Measurements from ENCODE around the gene FANCD2. TPM values are rescaled to one million over a fixed set of nuclear protein-coding genes. Genes with fewer than 3 reads are reported as not detected.
"Not testable (repeated sequence)": the region's sequence is repeated elsewhere in the genome, so short reads cannot be mapped to it uniquely, and the experiment has no call there.

The FANCD2 gene
- total RNA-seq, 2 donors from 2014 or later, result 77.2 to 81.2 TPM

- Mint-ChIP-seq H3K4me1 (ENCODE audit: low read depth) (peaks cover 38% of the 10 kb centered on the region), H3K27ac (no peak overlapping the region), H3K36me3 (ENCODE audit: insufficient read depth in 2 of 2) (peaks cover 3 to 10% of the 10 kb centered on the region in 2 donors), H3K9me3 (no peaks in the 10 kb centered on the region), H3K27me3 (ENCODE audit: low read depth) (no peaks in the 10 kb centered on the region), H3K4me3 (no peak overlapping the region)
- ATAC-seq (replicated peaks in 1 of 2), result no peak
- DNase-seq, result no peak
Observed at GRCh38 chr3:10021856-10022775, 4.1 kb upstream of the FANCD2 start.

DNA sequence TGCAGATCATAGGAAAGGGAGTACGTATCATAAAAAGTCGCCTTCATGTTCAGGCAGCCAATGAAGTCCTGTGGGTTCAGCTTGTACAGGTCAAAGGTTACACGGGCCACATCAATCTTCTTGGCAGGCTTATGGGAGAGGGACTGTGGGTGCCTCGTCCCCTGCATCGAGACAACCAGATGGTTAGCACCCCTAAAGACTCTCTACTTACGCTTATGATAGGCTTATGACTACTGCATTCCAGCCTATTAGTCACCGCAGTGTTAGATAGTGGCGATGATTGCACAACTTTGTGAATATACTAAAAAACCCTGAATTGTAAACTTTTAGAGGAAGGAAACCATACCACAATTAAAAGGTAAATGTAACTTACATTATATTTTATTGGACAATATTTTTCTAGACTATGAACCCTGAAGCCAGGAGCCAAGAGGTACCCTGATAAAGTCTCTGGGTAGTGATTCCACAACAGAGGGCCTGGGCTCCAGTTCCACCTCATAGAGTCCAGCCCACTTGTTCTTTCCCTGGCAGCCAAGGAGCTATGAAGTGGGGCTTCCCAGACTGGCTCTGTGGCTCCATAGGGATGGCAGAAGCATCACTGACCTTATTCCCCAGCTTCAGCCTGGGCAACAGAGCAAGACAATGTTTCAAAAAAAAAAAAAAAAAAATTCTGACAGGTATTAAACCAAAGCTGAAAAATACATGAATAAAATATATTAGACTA, 2.5 kb upstream of the FANCD2 start:
- DNase-seq, result no peak
- Mint-ChIP-seq H3K27ac (no peak overlapping the region), H3K27me3 (ENCODE audit: low read depth) (no peaks in the 10 kb centered on the region), H3K36me3 (ENCODE audit: insufficient read depth in 2 of 2) (peaks cover 5 to 8% of the 10 kb centered on the region in 2 donors), H3K4me1 (ENCODE audit: low read depth) (peaks cover 28% of the 10 kb centered on the region), H3K9me3 (no peaks in the 10 kb centered on the region), H3K4me3 (peak overlapping the region in 1 of 2 donors; percentile 14)
- no peak for ATAC-seq (replicated peaks in 1 of 2)

GRCh38 chr3:10025205-10026083, 793 bp upstream of the FANCD2 start:
- H3K27me3 Mint-ChIP-seq (ENCODE audit: low read depth), result no peaks in the 10 kb centered on the region
- H3K36me3 Mint-ChIP-seq (ENCODE audit: insufficient read depth in 2 of 2), result peaks cover 8% of the 10 kb centered on the region in 2 donors
- no peaks in the 10 kb centered on the region for H3K9me3 Mint-ChIP-seq
- ATAC-seq (replicated peaks in 1 of 2), result no peak
- peaks cover 19% of the 10 kb centered on the region for H3K4me1 Mint-ChIP-seq (ENCODE audit: low read depth)
- DNase-seq, result no peak
- peak overlapping the region; percentile 98 for H3K27ac Mint-ChIP-seq
- H3K4me3 Mint-ChIP-seq, result peak overlapping the region; percentile 95 to 98

DNA sequence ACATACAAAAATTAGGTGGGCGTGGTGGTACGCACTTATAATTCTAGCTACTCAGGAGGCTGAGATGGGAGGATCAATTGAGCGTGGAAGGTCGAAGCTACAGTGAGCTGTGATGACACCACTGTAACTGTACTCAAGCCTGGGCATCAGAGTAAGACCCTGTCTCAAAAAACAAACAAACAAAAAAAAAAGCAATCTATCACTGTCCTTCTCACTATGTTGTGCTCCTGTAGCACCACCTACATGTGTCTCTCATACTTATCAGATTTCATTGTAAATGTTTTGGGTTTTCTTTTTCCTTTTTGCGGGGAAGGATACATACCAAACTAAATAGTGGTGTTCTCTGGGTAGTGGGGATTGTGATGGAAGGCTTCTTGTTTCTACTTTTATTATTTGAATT, 14.8 kb downstream of the FANCD2 start:
- H3K27ac Mint-ChIP-seq, result no peak overlapping the region

GRCh38 chr3:10047876-10048275, 21.6 kb downstream of the FANCD2 start:
- peaks cover 13 to 41% of the 10 kb centered on the region in 2 donors for H3K36me3 Mint-ChIP-seq (ENCODE audit: insufficient read depth in 2 of 2)
- DNase-seq (no peak), ATAC-seq (replicated peaks in 1 of 2) (no peak)
- no peaks in the 10 kb centered on the region for H3K27me3 Mint-ChIP-seq (ENCODE audit: low read depth)
- no peaks in the 10 kb centered on the region for H3K9me3 Mint-ChIP-seq
- no peaks in the 10 kb centered on the region for H3K4me1 Mint-ChIP-seq (ENCODE audit: low read depth)
- no peak overlapping the region for H3K4me3 Mint-ChIP-seq
- no peak overlapping the region for H3K27ac Mint-ChIP-seq

More for the DNA sequence above, 14.8 kb downstream of the FANCD2 start:
- H3K4me3 Mint-ChIP-seq, result no peak overlapping the region
- H3K9me3 Mint-ChIP-seq, result no peaks in the 10 kb centered on the region
- H3K4me1 Mint-ChIP-seq (ENCODE audit: low read depth), result no peaks in the 10 kb centered on the region
- DNase-seq (no peak), ATAC-seq (replicated peaks in 1 of 2) (no peak)
- peaks cover 9 to 46% of the 10 kb centered on the region in 2 donors for H3K36me3 Mint-ChIP-seq (ENCODE audit: insufficient read depth in 2 of 2)
- H3K27me3 Mint-ChIP-seq (ENCODE audit: low read depth), result no peaks in the 10 kb centered on the region

DNA sequence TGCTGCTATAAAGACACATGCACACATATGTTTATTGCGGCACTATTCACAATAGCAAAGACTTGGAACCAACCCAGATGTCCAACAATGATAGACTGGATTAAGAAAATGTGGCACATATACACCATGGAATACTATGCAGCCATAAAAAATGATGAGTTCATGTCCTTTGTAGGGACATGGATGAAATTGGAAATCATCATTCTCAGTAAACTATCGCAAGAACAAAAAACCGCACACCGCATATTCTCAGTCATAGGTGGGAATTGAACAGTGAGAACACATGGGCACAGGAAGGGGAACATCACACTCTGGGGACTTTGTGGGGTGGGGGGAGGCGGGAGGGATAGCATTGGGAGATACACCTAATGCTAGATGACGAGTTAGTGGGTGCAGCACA, 26.8 kb downstream of the FANCD2 start:
- H3K9me3 Mint-ChIP-seq; H3K4me3 Mint-ChIP-seq; H3K4me1 Mint-ChIP-seq (ENCODE audit: low read depth); H3K27me3 Mint-ChIP-seq (ENCODE audit: low read depth); ATAC-seq (replicated peaks in 1 of 2); DNase-seq; H3K27ac Mint-ChIP-seq: not testable (repeated sequence)
- peaks cover 20 to 45% of the 10 kb centered on the region in 2 donors for H3K36me3 Mint-ChIP-seq (ENCODE audit: insufficient read depth in 2 of 2)

- H3K27me3 Mint-ChIP-seq (ENCODE audit: low read depth), result no peaks in the 10 kb centered on the region
- peaks cover 17 to 39% of the 10 kb centered on the region in 2 donors for H3K36me3 Mint-ChIP-seq (ENCODE audit: insufficient read depth in 2 of 2)
- no peak overlapping the region for H3K27ac Mint-ChIP-seq
- H3K4me3 Mint-ChIP-seq, result no peak overlapping the region
- DNase-seq (no peak), ATAC-seq (replicated peaks in 1 of 2) (no peak)
- H3K9me3 Mint-ChIP-seq, result no peaks in the 10 kb centered on the region
- H3K4me1 Mint-ChIP-seq (ENCODE audit: low read depth), result no peaks in the 10 kb centered on the region
Observed at GRCh38 chr3:10055097-10055496, 28.9 kb downstream of the FANCD2 start.

- ATAC-seq (replicated peaks in 1 of 2); H3K27ac Mint-ChIP-seq; H3K9me3 Mint-ChIP-seq; H3K27me3 Mint-ChIP-seq (ENCODE audit: low read depth); H3K4me3 Mint-ChIP-seq; H3K4me1 Mint-ChIP-seq (ENCODE audit: low read depth); DNase-seq: not testable (repeated sequence)
- peaks cover 18 to 41% of the 10 kb centered on the region in 2 donors for H3K36me3 Mint-ChIP-seq (ENCODE audit: insufficient read depth in 2 of 2)
Observed at GRCh38 chr3:10070077-10070476, 43.8 kb downstream of the FANCD2 start.

- ATAC-seq (replicated peaks in 1 of 2), result no peak
- Mint-ChIP-seq H3K36me3 (ENCODE audit: insufficient read depth in 2 of 2) (peaks cover 1 to 16% of the 10 kb centered on the region in 2 donors), H3K27ac (no peak overlapping the region), H3K4me1 (ENCODE audit: low read depth) (no peaks in the 10 kb centered on the region), H3K9me3 (no peaks in the 10 kb centered on the region), H3K4me3 (no peak overlapping the region), H3K27me3 (ENCODE audit: low read depth) (no peaks in the 10 kb centered on the region)
- DNase-seq, result no peak
Observed at GRCh38 chr3:10074666-10075065, 48.4 kb downstream of the FANCD2 start.

- Mint-ChIP-seq H3K9me3 (no peaks in the 10 kb centered on the region), H3K4me3 (no peak overlapping the region), H3K27me3 (ENCODE audit: low read depth) (no peaks in the 10 kb centered on the region), H3K36me3 (ENCODE audit: insufficient read depth in 2 of 2) (peaks cover 8 to 36% of the 10 kb centered on the region in 2 donors), H3K27ac (no peak overlapping the region), H3K4me1 (ENCODE audit: low read depth) (no peaks in the 10 kb centered on the region)
- ATAC-seq (replicated peaks in 1 of 2) (no peak), DNase-seq (no peak)
Observed at GRCh38 chr3:10081871-10082270, 55.6 kb downstream of the FANCD2 start.

GRCh38 chr3:10085738-10086137, 59.5 kb downstream of the FANCD2 start:
- Mint-ChIP-seq H3K4me1 (ENCODE audit: low read depth) (no peaks in the 10 kb centered on the region), H3K36me3 (ENCODE audit: insufficient read depth in 2 of 2) (peaks cover 14 to 51% of the 10 kb centered on the region in 2 donors), H3K4me3 (no peak overlapping the region), H3K27ac (no peak overlapping the region), H3K27me3 (ENCODE audit: low read depth) (no peaks in the 10 kb centered on the region), H3K9me3 (no peaks in the 10 kb centered on the region)
- ATAC-seq (replicated peaks in 1 of 2) (no peak), DNase-seq (no peak)

DNA sequence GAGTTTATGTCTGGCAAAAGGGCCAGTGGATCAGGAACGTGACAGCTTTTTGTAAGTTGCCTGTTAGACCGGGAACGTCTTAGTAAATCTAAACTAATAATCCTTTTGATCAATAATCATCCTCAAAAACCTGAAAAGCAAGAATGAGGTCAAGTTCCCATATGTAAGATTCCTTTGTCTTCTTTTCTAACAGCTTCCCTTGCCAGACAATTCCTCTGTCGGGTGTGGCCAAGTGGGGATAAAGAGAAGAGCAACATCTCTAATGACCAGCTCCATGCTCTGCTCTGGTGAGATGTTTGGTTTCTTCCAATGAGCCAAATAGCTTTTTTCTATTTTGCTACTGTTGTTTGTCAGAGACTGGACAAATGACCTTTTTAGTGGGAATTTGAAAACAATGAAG, 62.0 kb downstream of the FANCD2 start:
- ATAC-seq (replicated peaks in 1 of 2) (no peak), DNase-seq (no peak)
- H3K4me3 Mint-ChIP-seq, result no peak overlapping the region
- no peaks in the 10 kb centered on the region for H3K9me3 Mint-ChIP-seq
- no peak overlapping the region for H3K27ac Mint-ChIP-seq
- no peaks in the 10 kb centered on the region for H3K4me1 Mint-ChIP-seq (ENCODE audit: low read depth)
- H3K36me3 Mint-ChIP-seq (ENCODE audit: insufficient read depth in 2 of 2), result peaks cover 12 to 45% of the 10 kb centered on the region in 2 donors
- no peaks in the 10 kb centered on the region for H3K27me3 Mint-ChIP-seq (ENCODE audit: low read depth)

Measured in activated T-cell treated with anti-CD3 and anti-CD28 coated beads, Interleukin-2, amount 50 U/mL, for 72 hours (primary cell).